HG03064 (cell line): Measurements from ENCODE around the gene GLYAT.

ENCODE experiments used
- ATAC-seq: cut with Tn5 transposase; IDR thresholded peaks from one replicate; pipeline ENCODE4 v1.9.1; 2021; ENCODE audit warnings: low read depth; ENCODE audit not compliant: unreplicated experiment

Gene GLYAT

GRCh38 chr11:58731819-58732218, at the start of gene GLYAT:
TSS of gene GLYAT (minus strand) at chr11:58731943. CDS start at chr11:58724496, 7,447 bp downstream.
- no peak for ATAC-seq

DNA sequence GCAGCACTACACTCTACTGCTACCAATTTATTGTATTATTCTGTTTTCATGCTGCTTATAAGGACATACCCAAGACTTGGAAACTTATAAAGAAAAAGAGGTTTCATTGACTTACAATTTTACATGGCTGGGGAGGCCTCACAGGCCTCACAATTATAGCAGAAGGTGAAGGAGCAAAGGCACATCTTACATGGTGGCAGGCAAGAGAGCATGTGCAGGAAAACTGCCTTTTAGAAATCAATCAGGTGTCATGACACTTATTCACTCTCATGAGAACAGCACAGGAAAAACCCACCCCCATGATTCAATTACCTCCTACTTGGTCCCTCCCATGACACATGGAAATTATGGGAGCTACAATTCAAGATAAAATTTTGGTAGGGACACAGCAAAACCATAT, 49.6 kb upstream of the GLYAT start:
- ATAC-seq: no peak

DNA sequence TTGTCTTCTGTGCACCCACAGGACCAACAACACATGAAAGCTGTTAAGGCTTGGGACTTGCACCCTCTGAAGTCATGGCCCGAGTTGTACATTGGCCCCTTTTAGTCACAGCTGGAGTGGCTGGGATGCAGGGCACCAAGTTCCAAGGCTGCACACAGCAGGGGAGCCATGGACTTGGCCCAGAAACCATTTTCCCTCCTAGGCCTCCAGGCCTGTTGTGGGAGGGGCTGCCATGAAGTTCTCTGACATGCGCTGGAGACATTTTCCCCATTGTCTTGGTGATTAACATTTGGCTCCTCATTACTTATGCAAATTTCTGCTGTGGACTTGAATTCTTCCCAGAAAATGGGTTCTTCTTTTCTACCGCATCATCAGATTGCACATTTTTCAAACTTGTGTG, 48.8 kb upstream of the GLYAT start:
- ATAC-seq: no peak

- no peak for ATAC-seq
Measured at GRCh38 chr11:58776891-58777710, 45.4 kb upstream of the GLYAT start.

- no peak for ATAC-seq
Measured at GRCh38 chr11:58775066-58775708, 43.4 kb upstream of the GLYAT start.

GRCh38 chr11:58774164-58774593, 42.4 kb upstream of the GLYAT start:
- ATAC-seq: no peak

- ATAC-seq: no peak
Measured at GRCh38 chr11:58773337-58773736, 41.6 kb upstream of the GLYAT start.

- no peak for ATAC-seq
Measured at GRCh38 chr11:58772329-58773285, 40.9 kb upstream of the GLYAT start.

- no peak for ATAC-seq
Measured at GRCh38 chr11:58771458-58771855, 39.7 kb upstream of the GLYAT start.

GRCh38 chr11:58770627-58771457, 39.1 kb upstream of the GLYAT start:
- ATAC-seq: no peak

DNA sequence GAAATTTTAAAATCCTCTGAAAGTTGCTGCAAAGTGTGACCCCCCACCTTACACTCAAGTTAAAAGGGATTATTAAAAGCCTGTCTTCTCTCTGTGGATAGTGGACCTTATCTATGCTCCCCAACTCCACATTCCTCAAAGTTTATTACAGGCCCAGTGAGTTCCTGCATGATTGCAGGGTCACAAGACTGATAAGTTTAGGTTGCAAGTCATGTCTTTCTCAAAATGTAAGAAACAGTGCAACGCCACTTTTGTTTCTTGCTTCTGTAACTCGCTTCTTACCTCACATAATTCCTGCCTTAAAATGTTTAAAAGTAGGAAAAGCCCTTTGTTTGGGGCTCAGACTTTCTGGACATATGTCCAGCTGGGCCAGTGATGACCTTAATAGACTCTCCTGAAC, 38.4 kb upstream of the GLYAT start:
- no peak for ATAC-seq

- no peak for ATAC-seq
Measured at GRCh38 chr11:58769308-58769707, 37.6 kb upstream of the GLYAT start.

DNA sequence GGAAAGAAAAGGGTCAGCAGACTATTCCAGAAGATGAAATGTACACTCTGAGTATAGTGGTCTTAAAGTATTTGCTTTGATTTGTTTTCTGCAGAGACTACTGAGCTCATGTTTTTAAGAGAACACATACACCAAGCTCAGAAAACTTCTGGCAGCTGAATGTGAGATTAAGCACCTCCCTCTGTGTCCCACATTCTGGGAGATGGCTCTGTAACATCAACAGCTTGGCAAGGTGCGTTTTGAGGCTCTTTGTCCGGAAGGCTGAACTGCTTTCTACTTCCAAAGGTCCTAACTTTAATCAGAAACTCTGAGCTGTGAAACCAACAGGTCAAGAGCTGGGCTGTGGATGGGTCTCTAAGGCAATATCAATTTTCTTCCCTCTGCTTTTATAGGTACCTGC, 36.4 kb upstream of the GLYAT start:
- no peak for ATAC-seq

DNA sequence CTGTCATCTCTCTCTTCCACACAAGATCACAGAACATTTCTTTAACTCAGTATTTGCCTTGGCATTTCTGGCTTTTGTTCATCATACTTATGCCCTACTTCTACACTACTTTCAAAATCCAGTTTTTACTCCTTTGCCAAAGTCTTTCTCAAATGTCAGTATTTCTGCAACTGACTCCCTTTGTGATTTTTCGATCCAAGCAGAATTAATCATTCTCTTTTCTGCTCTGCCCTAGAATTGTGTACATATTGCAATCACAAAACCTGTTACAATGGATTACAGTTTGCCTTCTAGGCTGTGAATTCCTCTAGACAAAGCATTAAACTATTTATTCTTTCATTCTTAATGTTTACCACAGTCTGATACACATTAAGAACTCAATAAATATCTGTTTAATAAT, 33.3 kb upstream of the GLYAT start:
- no peak for ATAC-seq

GRCh38 chr11:58763120-58763490, 31.4 kb upstream of the GLYAT start:
- no peak for ATAC-seq

DNA sequence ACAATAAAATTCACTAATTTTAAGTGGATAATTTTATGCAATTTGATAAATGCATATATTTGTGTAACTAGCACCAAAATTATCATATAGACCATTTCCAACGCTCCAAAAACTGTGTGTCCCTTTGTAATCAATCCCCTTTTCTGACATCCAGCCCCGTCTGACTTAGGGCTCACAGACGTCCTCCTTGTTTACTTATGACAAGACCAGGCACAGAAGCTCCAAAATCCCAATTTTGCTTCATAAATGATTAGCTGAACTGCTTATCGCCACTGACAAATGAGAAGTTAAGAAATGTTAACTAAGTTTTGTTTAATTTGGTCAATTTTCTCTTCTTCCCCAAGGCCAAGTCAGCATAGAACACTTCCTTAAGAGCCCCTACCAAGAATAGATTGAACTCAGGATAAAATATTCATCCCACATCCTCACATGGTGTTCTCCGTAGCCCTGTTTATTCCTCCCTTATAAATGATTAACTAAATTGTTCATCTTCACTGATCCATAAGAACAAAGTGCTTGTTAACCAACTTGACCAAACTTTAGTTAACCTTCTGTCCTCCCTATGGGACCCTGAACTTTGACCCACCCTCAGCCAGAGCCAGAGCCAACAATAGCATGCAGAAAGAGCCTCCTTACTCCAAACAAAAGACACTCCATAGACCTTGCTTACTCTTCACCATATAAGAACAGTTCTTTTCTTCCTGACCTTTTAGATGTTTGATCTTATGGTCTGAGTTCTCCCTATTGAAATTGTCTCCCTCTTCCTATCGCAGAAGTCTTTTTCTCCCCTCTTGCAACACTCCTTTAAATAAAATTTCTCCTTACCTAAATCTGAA, 30.8 kb upstream of the GLYAT start:
- no peak for ATAC-seq

DNA sequence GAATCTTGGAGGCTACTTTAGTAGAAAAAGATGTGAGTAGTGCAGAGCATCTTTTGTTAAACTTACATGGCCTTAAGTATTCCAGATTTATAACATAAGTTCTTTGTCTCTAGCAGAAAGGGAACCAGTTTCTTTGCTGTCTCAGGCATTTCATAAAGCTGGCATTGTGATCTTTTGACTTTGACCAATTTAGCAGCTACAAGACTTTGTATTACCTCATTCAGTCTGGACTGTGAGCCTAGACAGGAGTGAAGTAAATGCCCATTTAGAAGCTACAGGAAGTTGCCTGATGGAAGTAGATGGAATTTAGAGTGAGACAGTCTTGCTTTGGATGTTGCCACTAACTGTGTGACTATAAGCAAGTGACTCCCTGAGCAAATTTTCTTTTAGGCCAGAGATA, 25.7 kb upstream of the GLYAT start:
- ATAC-seq: no peak

- no peak for ATAC-seq
Measured at GRCh38 chr11:58745705-58746364, 14.1 kb upstream of the GLYAT start.
